ENCODE results near the gene HOGA1. TPM values are rescaled to one million over a fixed set of nuclear protein-coding genes. Genes with fewer than 3 reads are reported as not detected.

Gene HOGA1
- total RNA-seq, 4 donors from 2014 or later: 0.27 to 11.2 (median 4.1) TPM

- intact Hi-C loops (cut with DNase I; ENCODE audit: low total_unique reads): loop anchor here (2.0 kb wide), 1 partner anchor 44 kb away; the partner anchor contains the start of genes MMS19 and UBTD1
- no peak overlapping the region for H3K4me3 ChIP-seq
Measured at GRCh38 chr10:97543025-97543546, 41.1 kb upstream of the HOGA1 start.

GRCh38 chr10:97546456-97547270 is 37.5 kb upstream of the HOGA1 start:
- Histone ChIP-seq H3K4me1 (peaks cover 67 to 68% of the 10 kb centered on the region in 2 donors), H3K27ac (peak overlapping the region in 3 of 4 donors; percentile 2 to 43 (median 17))
- no peak for ATAC-seq

More at GRCh38 chr10:97543025-97543546, 41.1 kb upstream of the HOGA1 start:
- ATAC-seq (peak; percentile 94 to 96), DNase-seq (peak; percentile 81 to 82)
- peaks cover 48 to 52% of the 10 kb centered on the region in 2 donors for H3K4me1 ChIP-seq
- no peaks in the 10 kb centered on the region for H3K36me3 ChIP-seq
- TF ChIP-seq CTCF (IDR thresholded peaks at IDR 0.05 in 4 of 5, conservative IDR thresholded peaks at IDR 0.05 in 1 of 5): no peak
- TF ChIP-seq POLR2A (IDR thresholded peaks at IDR 0.05): no peak
- in situ Hi-C loops (cut with MboI; ENCODE audit: low sequenced_read_pairs in 4 of 4): no loop called here
- peak overlapping the region; percentile 73 to 85 (median 81) for H3K27ac ChIP-seq
- no peaks in the 10 kb centered on the region for H3K27me3 ChIP-seq
- no peaks in the 10 kb centered on the region for H3K9me3 ChIP-seq

GRCh38 chr10:97547271-97547600 is 37.0 kb upstream of the HOGA1 start:
- no peaks in the 10 kb centered on the region for H3K36me3 ChIP-seq
- peak overlapping the region in 2 of 4 donors; percentile 2 to 43 for H3K27ac ChIP-seq
- no peak overlapping the region for H3K4me3 ChIP-seq
- peaks cover 62 to 64% of the 10 kb centered on the region in 2 donors for H3K4me1 ChIP-seq
- H3K9me3 ChIP-seq: no peaks in the 10 kb centered on the region
- intact Hi-C loops (cut with DNase I; ENCODE audit: low total_unique reads) (no loop called here), in situ Hi-C loops (cut with MboI; ENCODE audit: low sequenced_read_pairs in 4 of 4) (no loop called here)
- H3K27me3 ChIP-seq: no peaks in the 10 kb centered on the region
- DNase-seq (no peak), ATAC-seq (no peak)
- TF ChIP-seq CTCF (IDR thresholded peaks at IDR 0.05 in 4 of 5, conservative IDR thresholded peaks at IDR 0.05 in 1 of 5): no peak
- no peak for TF ChIP-seq POLR2A (IDR thresholded peaks at IDR 0.05)

More at GRCh38 chr10:97546456-97547270, 37.5 kb upstream of the HOGA1 start:
- Histone ChIP-seq H3K36me3 (no peaks in the 10 kb centered on the region), H3K9me3 (no peaks in the 10 kb centered on the region), H3K4me3 (no peak overlapping the region), H3K27me3 (no peaks in the 10 kb centered on the region)
- intact Hi-C loops (cut with DNase I; ENCODE audit: low total_unique reads) (no loop called here), in situ Hi-C loops (cut with MboI; ENCODE audit: low sequenced_read_pairs in 4 of 4) (no loop called here)
- DNase-seq: no peak
- TF ChIP-seq POLR2A (IDR thresholded peaks at IDR 0.05) (no peak), CTCF (IDR thresholded peaks at IDR 0.05 in 4 of 5, conservative IDR thresholded peaks at IDR 0.05 in 1 of 5) (no peak)

DNA sequence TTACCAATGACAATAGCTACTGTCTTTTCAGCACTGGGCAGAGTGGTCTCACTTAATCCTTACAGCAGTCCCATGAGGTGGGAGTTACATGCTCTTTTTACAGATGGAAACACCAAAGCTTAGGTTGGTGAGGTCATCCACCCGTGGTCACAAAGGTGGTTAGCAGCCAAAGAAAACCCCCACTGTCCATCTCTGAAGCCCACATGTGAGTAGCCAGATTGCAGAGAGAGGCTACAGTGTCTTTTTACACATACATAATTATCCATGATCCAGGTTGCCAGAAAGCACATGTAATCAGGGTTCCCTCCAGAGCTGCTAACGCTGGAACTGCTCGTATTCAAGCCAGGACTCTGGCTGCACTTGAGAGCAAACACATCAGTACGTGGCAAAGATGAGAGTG is 36.2 kb upstream of the HOGA1 start:
- Histone ChIP-seq H3K9me3 (no peaks in the 10 kb centered on the region), H3K27ac (no peak overlapping the region), H3K36me3 (no peaks in the 10 kb centered on the region), H3K4me3 (no peak overlapping the region), H3K4me1 (peaks cover 57 to 61% of the 10 kb centered on the region in 2 donors), H3K27me3 (no peaks in the 10 kb centered on the region)
- in situ Hi-C loops (cut with MboI; ENCODE audit: low sequenced_read_pairs in 4 of 4) (no loop called here), intact Hi-C loops (cut with DNase I; ENCODE audit: low total_unique reads) (no loop called here)
- TF ChIP-seq CTCF (IDR thresholded peaks at IDR 0.05 in 4 of 5, conservative IDR thresholded peaks at IDR 0.05 in 1 of 5) (no peak), POLR2A (IDR thresholded peaks at IDR 0.05) (no peak)
- DNase-seq: no peak
- ATAC-seq: no peak
